Heart left ventricle (tissue), 16 donors: ENCODE measurements around the gene ABCC1. TPM values are rescaled to one million over a fixed set of nuclear protein-coding genes. Genes with fewer than 3 reads are reported as not detected.

Experiments
- ATAC-seq, 4 donors: fragments of 200-7000 bp; cut with Tn5 transposase; one replicate each; pipeline ENCODE4 v1.9.1; 2020 to 2022; ENCODE audit warnings: moderate library complexity in 4 of 4, mild to moderate bottlenecking in 3 of 4, moderate number of reproducible peaks in 1 of 4
- DNase-seq, 5 donors: peaks; one replicate each; pipeline ENCODE4 v3.0.0-alpha.2; 2020
- H3K27ac ChIP-seq, 12 donors: fragments of 200-600 bp; sonication (generic) in 4 of 12; one replicate each; pipeline versions ENCODE4 v1.5.0 to v1.8.0; 2016 to 2022; ENCODE audit warnings: mild to moderate bottlenecking in 2 of 12
- H3K27me3 ChIP-seq, 9 donors: fragments of 200-600 bp; sonication (generic) in 2 of 9; one replicate each; pipeline versions ENCODE4 v1.5.1 to v1.8.0; 2016 to 2022; ENCODE audit warnings: mild to moderate bottlenecking in 3 of 9
- H3K36me3 ChIP-seq, 9 donors: fragments of 200-600 bp; sonication (generic) in 2 of 9; one replicate each; pipeline versions ENCODE4 v1.5.0 to v1.8.0; 2018 to 2022; ENCODE audit warnings: mild to moderate bottlenecking in 2 of 9
- H3K4me1 ChIP-seq, 12 donors: fragments of 200-600 bp; sonication (generic) in 4 of 12; one replicate each; pipeline versions ENCODE4 v1.5.0 to v1.8.0; 2016 to 2022; ENCODE audit warnings: mild to moderate bottlenecking in 3 of 12
- H3K4me3 ChIP-seq, 12 donors: fragments of 200-600 bp; sonication (generic) in 4 of 12; one replicate each; pipeline versions ENCODE4 v1.5.0 to v1.8.0; 2017 to 2022; ENCODE audit warnings: mild to moderate bottlenecking in 9 of 12, moderate library complexity in 4 of 12
- H3K9me3 ChIP-seq, 12 donors: fragments of 200-600 bp; sonication (generic) in 4 of 12; one replicate each; pipeline versions ENCODE4 v1.5.0 to v1.8.0; 2016 to 2022; ENCODE audit warnings: mild to moderate bottlenecking in 1 of 12
- POLR2A ChIP-seq, 2 donors: fragments of 450-650 bp; IDR thresholded peaks; one replicate each; pipeline ENCODE4 v1.6.1; 2017; ENCODE audit warnings: antibody characterized with exemption in 2 of 2, mild to moderate bottlenecking in 2 of 2, moderate library complexity in 2 of 2
- WGBS, 4 donors: extraction: QIAGEN DNeasy Blood & Tissue Kit in 2 of 4; methylation state at CpG; one replicate each; pipeline versions ENCODE4 v1.1.5 to v1.1.7; 2013 to 2018; 5-methylcytosine and 5-hydroxymethylcytosine counted together
- intact Hi-C, 10 donors: fragments of 100-400 bp; cut with DNase I; formaldehyde crosslinking; loops; one replicate each; pipeline versions ENCODE4 v1.11.1 to v1.14.2; 2022
- polyA plus RNA-seq, 2 donors: library from polyadenylated mRNA; stranded (reverse); fragments of 200-250 nt; gene quantifications; one replicate each; pipeline ENCODE4 v1.2.3, GENCODE V29; 2013
- total RNA-seq, 9 donors: library from RNA; depleted of rRNA in 2 of 9; stranded (reverse); fragments of >200 nt in 2 of 9; fragmentation: NEBNext Ultra II Directional in 3 of 9; extraction: Animal tissue kit (Norgen Biotek cat#: 25700) in 3 of 9; gene quantifications; one replicate each; pipeline versions ENCODE4 v1.1.0 to v1.2.4, GENCODE V29; 2016 to 2023
- TF ChIP-seq, protein P1 (sequence below), 12 donors: fragments of 200-600 bp; sonication (generic) in 4 of 12; IDR thresholded peaks; one replicate each; pipeline versions ENCODE4 v1.5.0 to v1.8.0; 2018 to 2022; ENCODE audit warnings: antibody characterized with exemption in 12 of 12, mild to moderate bottlenecking in 5 of 12
- donor health status: ischemic (EF 13 %, LVEDD 7.1; RV severe dilation, severe dysfunction).
- donor health status: healthy with polysubstance abuse.
- donor health status: DM: no; HTN: yes; CAD: no.
- donor health status: DM: no; HTN: no; CAD: no.
- donor health status: ischemic (EF 25% LVEDD 6.9; RV normal size, moderate dysfunction).
- donor health status: ischemic (EF 25% LVEDD 5.7; RV mildly dilated, moderate dysfunction).
- donor health status: healthy.
- donor health status: DM: yes; HTN: yes; CAD: no.
- donor health status: ischemic (EF 35%, LVEDD 5.7; RV mildly dilated, moderate dysfunction).
- donor health status: nonischemic (EF 11% LVEDD 7.7; RV severe dilation, severe dysfunction).
- donor health status: DM: yes; HTN: yes; CAD: no.
- donor health status: PGD.
- donor health status: ischemic (EF 29% LVEDD 5.4; RV normal size, mild dysfunction).
- donor health status: nonischemic (EF 23%, LVEDD 6.1; RV moderate dilation, normal function).

The ABCC1 gene
- total and polyA plus RNA-seq, 11 donors: 8.1 to 28.0 (median 22.4) TPM

DNA sequence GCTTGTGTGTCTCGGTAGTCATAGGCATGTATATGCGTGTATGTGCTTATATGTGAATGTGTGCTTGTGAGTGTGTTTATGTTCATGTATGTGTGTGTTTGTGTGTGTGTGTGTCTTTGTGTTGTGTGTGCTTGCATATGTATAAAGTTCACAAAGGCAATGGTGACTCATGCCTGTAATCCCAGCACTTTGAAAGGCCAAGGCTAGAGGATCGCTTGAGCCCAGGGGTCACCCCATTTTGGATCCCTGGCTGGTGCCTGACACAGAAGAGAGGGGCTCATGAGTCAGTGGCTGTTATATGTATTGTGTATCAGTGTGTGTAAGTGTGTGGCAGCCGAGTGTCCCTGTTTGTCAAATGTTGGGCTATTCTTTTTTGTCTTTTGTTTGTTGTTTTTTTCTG lies 69.3 kb downstream of the ABCC1 start:
- no peaks in the 10 kb centered on the region for H3K9me3 ChIP-seq
- H3K4me3 ChIP-seq: no peak overlapping the region
- intact Hi-C loops: no loop called here
- ATAC-seq: no peak
- 90 to 96% (median 95%) methylated on average over 4 of the region's 4 CpGs for WGBS, 4 donors
- TF ChIP-seq, protein P1, sequence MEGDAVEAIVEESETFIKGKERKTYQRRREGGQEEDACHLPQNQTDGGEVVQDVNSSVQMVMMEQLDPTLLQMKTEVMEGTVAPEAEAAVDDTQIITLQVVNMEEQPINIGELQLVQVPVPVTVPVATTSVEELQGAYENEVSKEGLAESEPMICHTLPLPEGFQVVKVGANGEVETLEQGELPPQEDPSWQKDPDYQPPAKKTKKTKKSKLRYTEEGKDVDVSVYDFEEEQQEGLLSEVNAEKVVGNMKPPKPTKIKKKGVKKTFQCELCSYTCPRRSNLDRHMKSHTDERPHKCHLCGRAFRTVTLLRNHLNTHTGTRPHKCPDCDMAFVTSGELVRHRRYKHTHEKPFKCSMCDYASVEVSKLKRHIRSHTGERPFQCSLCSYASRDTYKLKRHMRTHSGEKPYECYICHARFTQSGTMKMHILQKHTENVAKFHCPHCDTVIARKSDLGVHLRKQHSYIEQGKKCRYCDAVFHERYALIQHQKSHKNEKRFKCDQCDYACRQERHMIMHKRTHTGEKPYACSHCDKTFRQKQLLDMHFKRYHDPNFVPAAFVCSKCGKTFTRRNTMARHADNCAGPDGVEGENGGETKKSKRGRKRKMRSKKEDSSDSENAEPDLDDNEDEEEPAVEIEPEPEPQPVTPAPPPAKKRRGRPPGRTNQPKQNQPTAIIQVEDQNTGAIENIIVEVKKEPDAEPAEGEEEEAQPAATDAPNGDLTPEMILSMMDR (IDR thresholded peaks at IDR 0.05): no peak
- TF ChIP-seq POLR2A (IDR thresholded peaks at IDR 0.05): no peak
- H3K4me1 ChIP-seq: peaks cover 8 to 38% (median 29%) of the 10 kb centered on the region in 12 donors
- no peak overlapping the region for H3K27ac ChIP-seq
- DNase-seq: no peak
- no peaks in the 10 kb centered on the region for H3K27me3 ChIP-seq
- H3K36me3 ChIP-seq: peaks cover 0 to 62% (median 30%) of the 10 kb centered on the region in 9 donors

DNA sequence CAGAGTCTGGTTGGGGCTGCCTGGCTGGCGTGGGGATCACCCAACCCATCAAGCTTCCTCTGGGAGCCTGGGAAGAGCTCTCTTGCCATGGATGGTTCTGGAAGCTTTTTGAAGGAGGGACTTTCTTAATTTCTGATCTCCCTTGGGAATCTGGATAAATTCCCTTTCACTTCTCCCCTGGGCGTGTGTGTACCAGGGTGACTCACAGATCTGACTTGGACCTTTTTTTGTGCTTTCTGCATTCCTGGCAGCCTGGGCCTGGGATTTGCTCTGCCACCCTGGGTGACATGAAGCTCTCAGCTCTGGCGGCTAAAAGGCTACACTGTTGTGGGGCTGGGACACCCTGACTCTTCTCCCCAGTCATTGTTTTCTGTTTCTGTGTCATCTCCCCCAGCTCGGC lies 70.1 kb downstream of the ABCC1 start:
- Histone ChIP-seq H3K36me3 (peaks cover 0 to 62% (median 30%) of the 10 kb centered on the region in 9 donors), H3K9me3 (no peaks in the 10 kb centered on the region), H3K27ac (no peak overlapping the region), H3K27me3 (no peaks in the 10 kb centered on the region), H3K4me3 (no peak overlapping the region), H3K4me1 (peaks cover 8 to 36% (median 29%) of the 10 kb centered on the region in 12 donors)
- no peak for ATAC-seq
- no peak for DNase-seq
- TF ChIP-seq, protein P1 (IDR thresholded peaks at IDR 0.05): no peak
- TF ChIP-seq POLR2A (IDR thresholded peaks at IDR 0.05): no peak
- WGBS, 4 donors: 94 to 96% (median 95%) methylated on average over 4 of the region's 4 CpGs
- intact Hi-C loops: no loop called here

DNA sequence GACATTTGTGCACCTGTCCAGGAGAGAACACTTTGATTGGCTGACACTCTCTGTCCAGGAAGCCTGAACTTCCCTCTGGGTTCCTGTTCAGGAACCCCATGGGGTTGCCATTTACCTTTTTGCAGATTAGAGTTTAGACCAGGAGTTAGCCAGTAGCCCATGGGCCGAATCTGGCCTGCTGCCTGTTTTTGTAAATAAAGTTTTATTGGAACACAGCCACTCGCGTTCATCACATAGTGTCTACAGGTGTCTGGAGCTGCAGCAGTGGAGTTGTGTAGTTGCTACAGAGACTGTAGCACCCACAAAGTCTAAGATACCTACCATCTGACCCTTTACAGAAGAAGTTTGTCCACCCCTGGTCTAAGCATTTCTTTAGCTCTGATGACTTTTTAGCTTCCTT lies 70.9 kb downstream of the ABCC1 start:
- 92 to 100% (median 95%) methylated on average over 3 of the region's 3 CpGs for WGBS, 4 donors
- peaks cover 8 to 34% (median 23%) of the 10 kb centered on the region in 12 donors for H3K4me1 ChIP-seq
- peaks cover 0 to 60% (median 30%) of the 10 kb centered on the region in 9 donors for H3K36me3 ChIP-seq
- H3K4me3 ChIP-seq: no peak overlapping the region
- no peak for TF ChIP-seq POLR2A (IDR thresholded peaks at IDR 0.05)
- TF ChIP-seq, protein P1 (IDR thresholded peaks at IDR 0.05): no peak
- no peaks in the 10 kb centered on the region for H3K27me3 ChIP-seq
- no peak for ATAC-seq
- intact Hi-C loops: loop anchor here in 4 of 10 donors (5.0 to 10.0 kb wide), 4 partner anchors 55 to 135 kb away; partner anchors contain the start of gene CEP20 (in 2 of the 4)
- no peak for DNase-seq
- no peak overlapping the region for H3K27ac ChIP-seq
- no peaks in the 10 kb centered on the region for H3K9me3 ChIP-seq

DNA sequence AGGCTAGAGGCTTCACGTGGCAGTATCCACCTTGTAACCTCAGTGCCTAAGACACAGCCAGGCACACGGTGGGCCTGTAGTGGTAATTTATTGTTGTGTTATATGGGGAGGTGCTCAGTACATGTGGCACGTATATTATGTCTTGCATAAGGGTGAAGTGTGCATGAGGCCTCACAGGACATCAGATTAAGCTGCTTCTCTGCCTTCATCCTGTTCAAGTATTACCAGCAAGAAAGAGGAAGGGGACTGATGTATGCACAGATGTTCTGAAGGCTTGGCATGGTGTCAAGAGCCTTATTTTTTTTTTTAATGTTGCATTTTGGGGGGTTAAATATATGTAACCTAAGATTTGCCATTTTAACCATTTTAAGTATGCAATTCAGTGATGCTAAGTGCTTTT lies 71.6 kb downstream of the ABCC1 start:
- Histone ChIP-seq H3K27ac (peak overlapping the region in 5 of 12 donors; percentile 22 to 85 (median 66)), H3K27me3 (no peaks in the 10 kb centered on the region), H3K9me3 (no peaks in the 10 kb centered on the region), H3K4me3 (no peak overlapping the region), H3K4me1 (peaks cover 8 to 36% (median 21%) of the 10 kb centered on the region in 12 donors), H3K36me3 (peaks cover 0 to 54% (median 30%) of the 10 kb centered on the region in 9 donors)
- intact Hi-C loops: loop anchor here in 4 of 10 donors (5.0 to 10.0 kb wide), 4 partner anchors 54 to 136 kb away; partner anchors contain the start of gene CEP20 (in 2 of the 4)
- no peak for ATAC-seq
- no peak for DNase-seq
- no peak for TF ChIP-seq POLR2A (IDR thresholded peaks at IDR 0.05)
- TF ChIP-seq, protein P1 (IDR thresholded peaks at IDR 0.05): no peak
- WGBS, 4 donors: 63 to 89% (median 77%) methylated on average over 3 of the region's 3 CpGs
